Aorta (tissue), 5 donors: Measurements from ENCODE around the gene RGPD8. TPM values are rescaled to one million over a fixed set of nuclear protein-coding genes. Genes with fewer than 3 reads are reported as not detected.
A peak's percentile ranks its signal among the peaks of the same experiment; 100 is the strongest.
"Not testable (repeated sequence)": the region's sequence is repeated elsewhere in the genome, so short reads cannot be mapped to it uniquely, and the experiment has no call there.

Experiments
- ATAC-seq: fragments of 200-7000 bp; cut with Tn5 transposase; one replicate; pipeline ENCODE4 v1.9.1; 2022; ENCODE audit warnings: moderate library complexity; ENCODE audit not compliant: low FRiP score
- DNase-seq, 2 donors: peaks; one replicate each; pipeline ENCODE4 v3.0.0-alpha.2; 2020
- H3K27ac ChIP-seq, 2 donors: one replicate each; pipeline ENCODE4 v1.5.1; 2013; ENCODE audit warnings: low read length in 2 of 2, mild to moderate bottlenecking in 2 of 2, moderate library complexity in 2 of 2, control low read depth in 1 of 2, inconsistent platforms in 1 of 2, low read depth in 1 of 2
- H3K27me3 ChIP-seq, 2 donors: one replicate each; pipeline ENCODE4 v1.6.1; 2013; ENCODE audit warnings: control low read depth in 1 of 2, low read length in 1 of 2, mild to moderate bottlenecking in 1 of 2, moderate library complexity in 1 of 2; ENCODE audit not compliant: insufficient read depth in 2 of 2, control insufficient read depth in 1 of 2
- H3K36me3 ChIP-seq, 2 donors: one replicate each; pipeline ENCODE4 v1.6.1; 2013; ENCODE audit warnings: control low read depth in 1 of 2, low read length in 1 of 2, mild to moderate bottlenecking in 1 of 2; ENCODE audit not compliant: insufficient read depth in 2 of 2, control insufficient read depth in 1 of 2
- H3K4me1 ChIP-seq, 2 donors: one replicate each; pipeline ENCODE4 v1.6.1; 2013; ENCODE audit warnings: low read length in 2 of 2, control low read depth in 1 of 2, mild to moderate bottlenecking in 1 of 2, moderate library complexity in 1 of 2; ENCODE audit not compliant: insufficient read depth in 2 of 2, control insufficient read depth in 1 of 2
- H3K4me3 ChIP-seq, 2 donors: one replicate each; pipeline ENCODE4 v1.5.1; 2013; ENCODE audit warnings: low read length in 2 of 2, control low read depth in 1 of 2, mild to moderate bottlenecking in 1 of 2
- H3K9me3 ChIP-seq: one replicate; pipeline ENCODE4 v1.6.1; 2013; ENCODE audit warnings: mild to moderate bottlenecking, low read length; ENCODE audit not compliant: control insufficient read depth
- WGBS, 2 donors: extraction: QIAGEN DNeasy Blood & Tissue Kit; methylation state at CpG; one replicate each; pipeline ENCODE4 v1.1.7; 2013; 5-methylcytosine and 5-hydroxymethylcytosine counted together
- intact Hi-C, 2 donors: fragments of 100-400 bp; cut with DNase I; formaldehyde crosslinking; loops; one replicate each; pipeline versions ENCODE4 v1.14.2 to v1.15.0; 2022
- polyA plus RNA-seq, 2 donors: library from polyadenylated mRNA; stranded (reverse); fragments of 200-250 nt; gene quantifications; one replicate each; pipeline ENCODE4 v1.2.3, GENCODE V29; 2013
- total RNA-seq, 2 donors: library from RNA; stranded (reverse); fragmentation: NEBNext Ultra II Directional; extraction: Animal tissue kit (Norgen Biotek cat#: 25700); gene quantifications; one replicate each; pipeline ENCODE4 v1.2.1, GENCODE V29; 2021
- donor health status: healthy with polysubstance abuse.
- donor health status: Bipolar disorder and iron deficiency.
- donor health status: DM: no; HTN: no; CAD: no.
- donor health status: DM: no; HTN: no; CAD: no.
- donor health status: DM: yes; HTN: yes; CAD: no.

Gene RGPD8
- total and polyA plus RNA-seq, 4 donors, result 1.3 to 51.7 (median 19.6) TPM

GRCh38 chr2:112352292-112352691 is 81.2 kb downstream of the RGPD8 start:
- H3K4me3 ChIP-seq, H3K27ac ChIP-seq, ATAC-seq, H3K4me1 ChIP-seq, H3K36me3 ChIP-seq, H3K9me3 ChIP-seq, H3K27me3 ChIP-seq, intact Hi-C loops, DNase-seq: not testable (repeated sequence)
- 94 to 96% methylated on average over 2 of the region's 2 CpGs for WGBS, 2 donors

GRCh38 chr2:112345030-112346027 is 88.1 kb downstream of the RGPD8 start:
- Histone ChIP-seq H3K36me3 (no peaks in the 10 kb centered on the region), H3K4me3 (no peak overlapping the region), H3K4me1 (no peaks in the 10 kb centered on the region), H3K9me3 (no peaks in the 10 kb centered on the region), H3K27me3 (no peaks in the 10 kb centered on the region), H3K27ac (no peak overlapping the region)
- ATAC-seq (no peak), DNase-seq (no peak)
- WGBS, 2 donors, result 91 to 93% methylated on average over 30 of the region's 30 CpGs
- intact Hi-C loops, result no loop called here

GRCh38 chr2:112343827-112344585 is 89.4 kb downstream of the RGPD8 start:
- 64 to 69% methylated on average over 1 of the region's 1 CpG for WGBS, 2 donors
- DNase-seq (no peak), ATAC-seq (peak; percentile 56)
- H3K4me3 ChIP-seq, result no peak overlapping the region
- intact Hi-C loops, result no loop called here
- H3K4me1 ChIP-seq, result no peaks in the 10 kb centered on the region
- no peak overlapping the region for H3K27ac ChIP-seq
- H3K27me3 ChIP-seq, result no peaks in the 10 kb centered on the region
- no peaks in the 10 kb centered on the region for H3K36me3 ChIP-seq
- no peaks in the 10 kb centered on the region for H3K9me3 ChIP-seq

- Histone ChIP-seq H3K4me1 (no peaks in the 10 kb centered on the region), H3K27ac (no peak overlapping the region), H3K4me3 (no peak overlapping the region), H3K9me3 (no peaks in the 10 kb centered on the region), H3K27me3 (no peaks in the 10 kb centered on the region), H3K36me3 (no peaks in the 10 kb centered on the region)
- DNase-seq (no peak), ATAC-seq (no peak)
- intact Hi-C loops, result no loop called here
- WGBS, 2 donors, result 57 to 58% methylated on average over 2 of the region's 2 CpGs
These were observed 91.3 kb downstream of the RGPD8 start for GRCh38 chr2:112342067-112342550.

GRCh38 chr2:112340475-112341267 is 92.8 kb downstream of the RGPD8 start:
- H3K27ac ChIP-seq, result no peak overlapping the region
- H3K4me3 ChIP-seq, result no peak overlapping the region
- H3K27me3 ChIP-seq, result no peaks in the 10 kb centered on the region
- WGBS, 2 donors, result 90 to 92% methylated on average over 9 of the region's 9 CpGs
- intact Hi-C loops, result no loop called here
- no peaks in the 10 kb centered on the region for H3K36me3 ChIP-seq
- H3K4me1 ChIP-seq, result no peaks in the 10 kb centered on the region
- DNase-seq (no peak), ATAC-seq (no peak)
- H3K9me3 ChIP-seq, result no peaks in the 10 kb centered on the region

- no peak overlapping the region for H3K27ac ChIP-seq
- no peaks in the 10 kb centered on the region for H3K36me3 ChIP-seq
- ATAC-seq, result no peak
- no peaks in the 10 kb centered on the region for H3K27me3 ChIP-seq
- intact Hi-C loops, result no loop called here
- no peaks in the 10 kb centered on the region for H3K9me3 ChIP-seq
- H3K4me1 ChIP-seq, result no peaks in the 10 kb centered on the region
- DNase-seq, result no peak
- WGBS, 2 donors, result 78 to 86% methylated on average over 2 of the region's 2 CpGs
- no peak overlapping the region for H3K4me3 ChIP-seq
These were observed 93.5 kb downstream of the RGPD8 start for GRCh38 chr2:112339986-112340385.

- WGBS, 2 donors, result 97 to 100% methylated on average over 1 of the region's 1 CpG
- intact Hi-C loops, result no loop called here
- H3K4me3 ChIP-seq, result no peak overlapping the region
These were observed 97.8 kb downstream of the RGPD8 start for GRCh38 chr2:112335600-112335999.

GRCh38 chr2:112332123-112332696 is 101.2 kb downstream of the RGPD8 start:
- intact Hi-C loops, result loop anchor here in 1 of 2 donors (5.0 kb wide), 1 partner anchor 70 kb away; no protein-coding TSS in a partner anchor
- no peaks in the 10 kb centered on the region for H3K4me1 ChIP-seq
- ATAC-seq, result no peak

More at GRCh38 chr2:112335600-112335999, 97.8 kb downstream of the RGPD8 start:
- Histone ChIP-seq H3K9me3 (no peaks in the 10 kb centered on the region), H3K27me3 (no peaks in the 10 kb centered on the region), H3K36me3 (peaks cover 3 to 8% of the 10 kb centered on the region in 2 donors), H3K4me1 (no peaks in the 10 kb centered on the region), H3K27ac (no peak overlapping the region)
- no peak for DNase-seq
- ATAC-seq, result no peak

More at GRCh38 chr2:112332123-112332696, 101.2 kb downstream of the RGPD8 start:
- Histone ChIP-seq H3K36me3 (peaks cover 3 to 8% of the 10 kb centered on the region in 2 donors), H3K27ac (no peak overlapping the region), H3K4me3 (no peak overlapping the region), H3K9me3 (no peaks in the 10 kb centered on the region), H3K27me3 (no peaks in the 10 kb centered on the region)
- 77 to 82% methylated on average over 5 of the region's 5 CpGs for WGBS, 2 donors
- no peak for DNase-seq
